Heart left ventricle (tissue), 16 donors: ENCODE measurements around the gene STXBP6. TPM values are rescaled to one million over a fixed set of nuclear protein-coding genes. Genes with fewer than 3 reads are reported as not detected.

ENCODE experiments used
- ATAC-seq, 4 donors: fragments of 200-7000 bp; cut with Tn5 transposase; one replicate each; pipeline ENCODE4 v1.9.1; 2020 to 2022; ENCODE audit warnings: moderate library complexity in 4 of 4, mild to moderate bottlenecking in 3 of 4, moderate number of reproducible peaks in 1 of 4
- DNase-seq, 5 donors: peaks; one replicate each; pipeline ENCODE4 v3.0.0-alpha.2; 2020
- H3K27ac ChIP-seq, 12 donors: fragments of 200-600 bp; sonication (generic) in 4 of 12; one replicate each; pipeline versions ENCODE4 v1.5.0 to v1.8.0; 2016 to 2022; ENCODE audit warnings: mild to moderate bottlenecking in 2 of 12
- H3K27me3 ChIP-seq, 9 donors: fragments of 200-600 bp; sonication (generic) in 2 of 9; one replicate each; pipeline versions ENCODE4 v1.5.1 to v1.8.0; 2016 to 2022; ENCODE audit warnings: mild to moderate bottlenecking in 3 of 9
- H3K36me3 ChIP-seq, 9 donors: fragments of 200-600 bp; sonication (generic) in 2 of 9; one replicate each; pipeline versions ENCODE4 v1.5.0 to v1.8.0; 2018 to 2022; ENCODE audit warnings: mild to moderate bottlenecking in 2 of 9
- H3K4me1 ChIP-seq, 12 donors: fragments of 200-600 bp; sonication (generic) in 4 of 12; one replicate each; pipeline versions ENCODE4 v1.5.0 to v1.8.0; 2016 to 2022; ENCODE audit warnings: mild to moderate bottlenecking in 3 of 12
- H3K4me3 ChIP-seq, 12 donors: fragments of 200-600 bp; sonication (generic) in 4 of 12; one replicate each; pipeline versions ENCODE4 v1.5.0 to v1.8.0; 2017 to 2022; ENCODE audit warnings: mild to moderate bottlenecking in 9 of 12, moderate library complexity in 4 of 12
- H3K9me3 ChIP-seq, 12 donors: fragments of 200-600 bp; sonication (generic) in 4 of 12; one replicate each; pipeline versions ENCODE4 v1.5.0 to v1.8.0; 2016 to 2022; ENCODE audit warnings: mild to moderate bottlenecking in 1 of 12
- POLR2A ChIP-seq, 2 donors: fragments of 450-650 bp; IDR thresholded peaks; one replicate each; pipeline ENCODE4 v1.6.1; 2017; ENCODE audit warnings: antibody characterized with exemption in 2 of 2, mild to moderate bottlenecking in 2 of 2, moderate library complexity in 2 of 2
- WGBS, 4 donors: extraction: QIAGEN DNeasy Blood & Tissue Kit in 2 of 4; methylation state at CpG; one replicate each; pipeline versions ENCODE4 v1.1.5 to v1.1.7; 2013 to 2018; 5-methylcytosine and 5-hydroxymethylcytosine counted together
- intact Hi-C, 10 donors: fragments of 100-400 bp; cut with DNase I; formaldehyde crosslinking; loops; one replicate each; pipeline versions ENCODE4 v1.11.1 to v1.14.2; 2022
- polyA plus RNA-seq, 2 donors: library from polyadenylated mRNA; stranded (reverse); fragments of 200-250 nt; gene quantifications; one replicate each; pipeline ENCODE4 v1.2.3, GENCODE V29; 2013
- total RNA-seq, 9 donors: library from RNA; depleted of rRNA in 2 of 9; stranded (reverse); fragments of >200 nt in 2 of 9; fragmentation: NEBNext Ultra II Directional in 3 of 9; extraction: Animal tissue kit (Norgen Biotek cat#: 25700) in 3 of 9; gene quantifications; one replicate each; pipeline versions ENCODE4 v1.1.0 to v1.2.4, GENCODE V29; 2016 to 2023
- TF ChIP-seq, protein P1 (sequence below), 12 donors: fragments of 200-600 bp; sonication (generic) in 4 of 12; IDR thresholded peaks; one replicate each; pipeline versions ENCODE4 v1.5.0 to v1.8.0; 2018 to 2022; ENCODE audit warnings: antibody characterized with exemption in 12 of 12, mild to moderate bottlenecking in 5 of 12
- donor health status: ischemic (EF 13 %, LVEDD 7.1; RV severe dilation, severe dysfunction).
- donor health status: healthy with polysubstance abuse.
- donor health status: DM: no; HTN: yes; CAD: no.
- donor health status: DM: no; HTN: no; CAD: no.
- donor health status: ischemic (EF 25% LVEDD 6.9; RV normal size, moderate dysfunction).
- donor health status: ischemic (EF 25% LVEDD 5.7; RV mildly dilated, moderate dysfunction).
- donor health status: healthy.
- donor health status: DM: yes; HTN: yes; CAD: no.
- donor health status: ischemic (EF 35%, LVEDD 5.7; RV mildly dilated, moderate dysfunction).
- donor health status: nonischemic (EF 11% LVEDD 7.7; RV severe dilation, severe dysfunction).
- donor health status: DM: yes; HTN: yes; CAD: no.
- donor health status: PGD.
- donor health status: ischemic (EF 29% LVEDD 5.4; RV normal size, mild dysfunction).
- donor health status: nonischemic (EF 23%, LVEDD 6.1; RV moderate dilation, normal function).

Gene STXBP6
- total and polyA plus RNA-seq, 11 donors, result 12.5 to 57.3 (median 23.7) TPM

DNA sequence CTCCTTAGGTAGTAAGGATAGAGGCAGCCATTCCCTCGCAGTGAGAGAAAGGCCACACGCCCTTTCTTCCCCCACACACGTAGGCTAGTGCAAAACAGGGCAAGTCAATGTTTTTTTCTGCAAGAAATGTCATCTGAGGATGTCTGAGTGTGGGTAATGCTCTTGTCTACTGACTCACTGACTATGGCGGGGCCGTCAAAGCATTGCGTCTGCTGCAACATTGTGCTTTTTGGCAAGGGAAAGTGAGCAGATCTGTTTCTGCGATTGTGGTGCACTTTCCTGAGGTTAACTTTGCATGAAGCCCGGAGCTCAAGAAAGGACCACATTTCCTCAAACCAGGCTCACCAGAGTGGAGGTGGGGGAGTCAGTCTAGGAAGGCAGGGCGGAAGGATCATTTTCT is 234.4 kb downstream of the STXBP6 start:
- Histone ChIP-seq H3K36me3 (no peaks in the 10 kb centered on the region), H3K27ac (peak overlapping the region in 8 of 12 donors; percentile 53 to 78 (median 70)), H3K27me3 (no peaks in the 10 kb centered on the region), H3K4me1 (peaks cover 8 to 84% (median 44%) of the 10 kb centered on the region in 12 donors), H3K9me3 (no peaks in the 10 kb centered on the region), H3K4me3 (no peak overlapping the region)
- 58 to 72% (median 67%) methylated on average over 7 to 9 of the region's 9 CpGs for WGBS, 4 donors
- ATAC-seq (peak in 1 of 4 donors; percentile 2), DNase-seq (no peak)
- intact Hi-C loops, result loop anchor here in 6 of 10 donors (5.0 to 10.0 kb wide), 7 partner anchors 67 to 232 kb away; no protein-coding TSS in a partner anchor
- TF ChIP-seq POLR2A (IDR thresholded peaks at IDR 0.05), result no peak
- TF ChIP-seq, protein P1, sequence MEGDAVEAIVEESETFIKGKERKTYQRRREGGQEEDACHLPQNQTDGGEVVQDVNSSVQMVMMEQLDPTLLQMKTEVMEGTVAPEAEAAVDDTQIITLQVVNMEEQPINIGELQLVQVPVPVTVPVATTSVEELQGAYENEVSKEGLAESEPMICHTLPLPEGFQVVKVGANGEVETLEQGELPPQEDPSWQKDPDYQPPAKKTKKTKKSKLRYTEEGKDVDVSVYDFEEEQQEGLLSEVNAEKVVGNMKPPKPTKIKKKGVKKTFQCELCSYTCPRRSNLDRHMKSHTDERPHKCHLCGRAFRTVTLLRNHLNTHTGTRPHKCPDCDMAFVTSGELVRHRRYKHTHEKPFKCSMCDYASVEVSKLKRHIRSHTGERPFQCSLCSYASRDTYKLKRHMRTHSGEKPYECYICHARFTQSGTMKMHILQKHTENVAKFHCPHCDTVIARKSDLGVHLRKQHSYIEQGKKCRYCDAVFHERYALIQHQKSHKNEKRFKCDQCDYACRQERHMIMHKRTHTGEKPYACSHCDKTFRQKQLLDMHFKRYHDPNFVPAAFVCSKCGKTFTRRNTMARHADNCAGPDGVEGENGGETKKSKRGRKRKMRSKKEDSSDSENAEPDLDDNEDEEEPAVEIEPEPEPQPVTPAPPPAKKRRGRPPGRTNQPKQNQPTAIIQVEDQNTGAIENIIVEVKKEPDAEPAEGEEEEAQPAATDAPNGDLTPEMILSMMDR (IDR thresholded peaks at IDR 0.05), result no peak

DNA sequence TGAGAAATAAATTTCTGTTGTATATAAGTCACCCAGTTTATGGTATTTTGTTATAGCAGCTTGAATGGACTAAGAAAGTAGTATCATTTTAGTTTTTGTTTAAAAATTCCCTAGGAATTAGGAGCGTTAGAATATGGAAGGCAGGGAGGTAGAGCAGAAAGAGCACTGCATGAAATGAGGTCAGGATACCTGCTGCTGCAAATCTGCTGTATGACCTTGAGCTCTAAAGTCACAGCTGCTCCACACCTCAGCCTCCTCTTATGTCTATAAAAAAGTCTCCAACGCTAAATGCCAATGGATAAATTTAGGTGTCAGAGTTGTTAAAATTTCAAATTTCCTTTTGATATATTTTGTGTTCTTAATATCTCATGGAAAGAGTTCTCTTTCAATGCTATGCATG is 235.0 kb downstream of the STXBP6 start:
- ATAC-seq (no peak), DNase-seq (no peak)
- peak overlapping the region in 1 of 12 donors; percentile 72 for H3K27ac ChIP-seq
- H3K27me3 ChIP-seq, result no peaks in the 10 kb centered on the region
- no peak overlapping the region for H3K4me3 ChIP-seq
- TF ChIP-seq POLR2A (IDR thresholded peaks at IDR 0.05), result no peak
- TF ChIP-seq, protein P1 (IDR thresholded peaks at IDR 0.05), result no peak
- no peaks in the 10 kb centered on the region for H3K9me3 ChIP-seq
- WGBS, 4 donors, result 66 to 78% (median 73%) methylated on average over 2 of the region's 2 CpGs
- H3K36me3 ChIP-seq, result no peaks in the 10 kb centered on the region
- peaks cover 8 to 85% (median 49%) of the 10 kb centered on the region in 12 donors for H3K4me1 ChIP-seq
- intact Hi-C loops, result loop anchor here in 6 of 10 donors (5.0 to 10.0 kb wide), 7 partner anchors 67 to 232 kb away; no protein-coding TSS in a partner anchor

DNA sequence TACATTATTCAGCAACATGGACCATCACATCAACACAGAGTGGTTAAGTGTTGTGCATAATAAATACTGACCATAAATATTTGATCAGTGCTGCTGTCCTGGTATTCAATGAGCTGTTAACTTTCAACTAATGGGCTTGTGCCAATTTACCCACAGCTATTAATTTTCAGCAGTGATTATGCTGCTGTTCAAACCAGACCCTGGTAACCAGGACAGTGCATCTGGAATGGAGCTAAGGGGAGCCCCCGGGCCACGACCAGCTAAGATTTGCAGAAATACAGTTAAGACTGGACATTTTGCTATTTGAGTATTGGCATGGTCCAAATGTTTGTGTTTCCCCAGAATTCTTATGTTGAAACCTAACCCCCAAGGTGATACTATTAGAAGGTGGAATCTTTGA is 235.6 kb downstream of the STXBP6 start:
- WGBS, 4 donors, result 94 to 98% (median 97%) methylated on average over 2 of the region's 2 CpGs
- H3K36me3 ChIP-seq, result no peaks in the 10 kb centered on the region
- intact Hi-C loops, result loop anchor here in 2 of 10 donors (10.0 kb wide), 2 partner anchors 100 to 150 kb away; no protein-coding TSS in a partner anchor

DNA sequence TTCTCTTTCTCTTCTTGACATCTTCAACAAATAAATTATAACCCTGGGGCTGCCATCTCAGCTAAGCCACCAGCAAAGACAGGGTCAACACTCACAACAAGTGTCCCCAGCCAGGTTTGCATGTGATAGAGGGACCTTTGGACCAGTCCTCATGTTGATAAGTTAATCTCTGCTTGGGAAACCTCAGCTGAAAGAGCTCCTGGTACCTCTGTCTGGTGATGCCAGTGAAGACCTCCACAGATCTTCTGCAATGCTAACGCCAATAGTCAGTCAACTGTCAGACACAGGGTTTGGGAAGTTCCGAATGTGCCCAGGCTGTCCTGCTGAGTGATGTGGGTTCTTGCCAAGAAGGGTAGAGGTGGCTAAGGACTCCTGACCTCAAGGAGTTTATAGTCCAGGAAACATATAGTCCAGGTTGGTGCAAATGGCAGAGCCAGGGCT is 236.1 kb downstream of the STXBP6 start:
- ATAC-seq (no peak), DNase-seq (no peak)
- 79 to 89% (median 84%) methylated on average over 2 of the region's 2 CpGs for WGBS, 4 donors
- Histone ChIP-seq H3K36me3 (no peaks in the 10 kb centered on the region), H3K4me1 (peaks cover 8 to 84% (median 48%) of the 10 kb centered on the region in 12 donors), H3K27me3 (no peaks in the 10 kb centered on the region), H3K4me3 (no peak overlapping the region), H3K27ac (no peak overlapping the region), H3K9me3 (no peaks in the 10 kb centered on the region)
- TF ChIP-seq, protein P1 (IDR thresholded peaks at IDR 0.05), result no peak
- no peak for TF ChIP-seq POLR2A (IDR thresholded peaks at IDR 0.05)
- intact Hi-C loops, result loop anchor here in 2 of 10 donors (10.0 kb wide), 2 partner anchors 101 to 151 kb away; no protein-coding TSS in a partner anchor

More for the DNA sequence above, 235.6 kb downstream of the STXBP6 start:
- TF ChIP-seq, protein P1 (IDR thresholded peaks at IDR 0.05), result no peak
- no peak for TF ChIP-seq POLR2A (IDR thresholded peaks at IDR 0.05)
- Histone ChIP-seq H3K9me3 (no peaks in the 10 kb centered on the region), H3K27ac (no peak overlapping the region), H3K4me1 (peaks cover 8 to 85% (median 49%) of the 10 kb centered on the region in 12 donors), H3K4me3 (no peak overlapping the region), H3K27me3 (no peaks in the 10 kb centered on the region)
- DNase-seq, result no peak
- ATAC-seq, result no peak
